Naive thymus-derived CD8-positive, alpha-beta T cell (primary cell): ENCODE results near the gene PRPF4. TPM values are rescaled to one million over a fixed set of nuclear protein-coding genes. Genes with fewer than 3 reads are reported as not detected.
"Not testable (repeated sequence)": the region's sequence is repeated elsewhere in the genome, so short reads cannot be mapped to it uniquely, and the experiment has no call there.

Experiments used
- ATAC-seq, 2 donors: fragments of 150-1000 bp; cut with Tn5 transposase in 1 of 2; sonication (Bioruptor Pico), chemical (Tn5 transposase) in 1 of 2; 1 replicate in 1 of 2; 2 replicates in 1 of 2; pipeline ENCODE4 v1.10.0; 2021; ENCODE audit warnings: mild to moderate bottlenecking in 2 of 2, moderate library complexity in 2 of 2
- POLR2A ChIA-PET: fragments of 350-600 bp; sonication (Branson Sonifier 250); formaldehyde crosslinking; loops from one replicate; lab custom pipeline; 2021; ENCODE audit warnings: antibody characterized with exemption; lab: Charles Lee
- DNase-seq, 10 donors: peaks; one replicate each; pipeline versions ENCODE4 v3.0.0 to v3.0.0-alpha.2; 2020 to 2022
- H3K27ac Mint-ChIP-seq, 10 donors: one replicate each; pipeline ENCODE4 v1.8.0; 2020 to 2022; ENCODE audit warnings: mild to moderate bottlenecking in 10 of 10, mixed read lengths in 10 of 10, moderate library complexity in 4 of 10, inconsistent platforms in 1 of 10
- H3K27me3 Mint-ChIP-seq, 5 donors: one replicate each; pipeline ENCODE4 v1.8.0; 2021 to 2022; ENCODE audit warnings: mixed read lengths in 5 of 5
- H3K36me3 Mint-ChIP-seq, 3 donors: one replicate each; pipeline ENCODE4 v1.8.0; 2020 to 2022; ENCODE audit warnings: mixed read lengths in 3 of 3, mild to moderate bottlenecking in 2 of 3, inconsistent platforms in 1 of 3
- H3K4me1 Mint-ChIP-seq, 4 donors: one replicate each; pipeline ENCODE4 v1.8.0; 2021 to 2022; ENCODE audit warnings: mixed read lengths in 4 of 4
- H3K4me3 Mint-ChIP-seq, 10 donors: one replicate each; pipeline ENCODE4 v1.8.0; 2020 to 2022; ENCODE audit warnings: mild to moderate bottlenecking in 10 of 10, mixed read lengths in 10 of 10, moderate library complexity in 6 of 10, inconsistent platforms in 1 of 10
- H3K9me3 Mint-ChIP-seq, 9 donors: one replicate each; pipeline ENCODE4 v1.8.0; 2020 to 2022; ENCODE audit warnings: mixed read lengths in 9 of 9, mild to moderate bottlenecking in 3 of 9, inconsistent platforms in 1 of 9, moderate library complexity in 1 of 9
- polyA plus RNA-seq, 3 donors: library from polyadenylated mRNA; unstranded; fragments of 300-500 nt; fragmentation: Illumina TruSeq; gene quantifications; one replicate each; pipeline ENCODE4 v1.2.3, GENCODE V29; 2021
- total RNA-seq, 8 experiments: library from RNA in 2 of 8; stranded (reverse) in 2 of 8; gene quantifications; one replicate each; pipeline ENCODE4 v1.2.3 and lab custom pipeline; 2021 to 2026

The PRPF4 gene
- total and polyA plus RNA-seq, 5 experiments from 2014 or later: 16.6 to 24.0 (median 21.7) TPM

GRCh38 chr9:113247640-113248039, 27.8 kb upstream of the PRPF4 start:
- DNase-seq: no peak
- no peaks in the 10 kb centered on the region for H3K27me3 Mint-ChIP-seq
- peaks cover 0 to 3% (median 0%) of the 10 kb centered on the region in 4 donors for H3K4me1 Mint-ChIP-seq
- H3K4me3 Mint-ChIP-seq: no peak overlapping the region
- no peak overlapping the region for H3K27ac Mint-ChIP-seq
- peaks cover 0 to 9% (median 8%) of the 10 kb centered on the region in 3 donors for H3K36me3 Mint-ChIP-seq
- no peak for ATAC-seq
- POLR2A ChIA-PET: no interaction called here
- H3K9me3 Mint-ChIP-seq: peaks cover 0 to 23% (median 0%) of the 10 kb centered on the region in 9 donors

GRCh38 chr9:113249661-113250060, 25.8 kb upstream of the PRPF4 start:
- H3K9me3 Mint-ChIP-seq: peaks cover 0 to 23% (median 0%) of the 10 kb centered on the region in 9 donors
- not testable (repeated sequence) for H3K27ac Mint-ChIP-seq, ATAC-seq

GRCh38 chr9:113250807-113251206, 24.7 kb upstream of the PRPF4 start:
- Mint-ChIP-seq H3K4me3 (no peak overlapping the region), H3K27me3 (no peaks in the 10 kb centered on the region), H3K9me3 (peaks cover 0 to 23% (median 0%) of the 10 kb centered on the region in 9 donors), H3K27ac (no peak overlapping the region), H3K4me1 (no peaks in the 10 kb centered on the region), H3K36me3 (peaks cover 0 to 9% (median 9%) of the 10 kb centered on the region in 3 donors)
- POLR2A ChIA-PET: no interaction called here
- no peak for ATAC-seq
- DNase-seq: no peak

More at GRCh38 chr9:113249661-113250060, 25.8 kb upstream of the PRPF4 start:
- not testable (repeated sequence) for H3K36me3 Mint-ChIP-seq, H3K27me3 Mint-ChIP-seq, H3K4me3 Mint-ChIP-seq, H3K4me1 Mint-ChIP-seq, DNase-seq
- POLR2A ChIA-PET: interaction anchor here (0.5 kb wide), 1 partner anchor 17 kb away, joined by 3 read pairs; no protein-coding TSS in a partner anchor

GRCh38 chr9:113254991-113255390, 20.5 kb upstream of the PRPF4 start:
- no peak for DNase-seq
- Mint-ChIP-seq H3K4me3 (no peak overlapping the region), H3K4me1 (no peaks in the 10 kb centered on the region), H3K27ac (peak overlapping the region in 1 of 10 donors; percentile 41), H3K27me3 (no peaks in the 10 kb centered on the region), H3K9me3 (peaks cover 0 to 12% (median 0%) of the 10 kb centered on the region in 9 donors), H3K36me3 (peaks cover 14 to 31% (median 19%) of the 10 kb centered on the region in 3 donors)
- no peak for ATAC-seq
- POLR2A ChIA-PET: no interaction called here

DNA sequence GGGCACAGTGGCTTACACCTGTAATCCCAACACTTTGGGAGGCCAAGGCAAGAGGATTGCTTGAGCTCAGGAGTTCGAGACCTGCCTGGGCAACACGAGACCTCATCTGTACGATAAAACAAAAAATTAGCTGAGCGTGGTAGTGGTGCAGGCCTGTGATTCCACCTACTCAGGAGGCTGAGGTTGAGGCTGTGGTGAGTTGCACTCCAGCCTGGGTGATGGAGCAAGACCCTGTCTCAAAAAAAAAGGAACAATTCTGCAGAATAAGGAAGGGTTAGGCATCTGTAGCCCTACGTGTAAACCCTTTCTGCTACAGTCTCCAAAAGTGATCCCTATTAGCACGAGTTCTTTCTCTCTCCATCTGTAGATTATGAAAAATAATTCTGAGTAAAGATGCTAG, 20.0 kb upstream of the PRPF4 start:
- H3K4me3 Mint-ChIP-seq: no peak overlapping the region
- POLR2A ChIA-PET: no interaction called here
- ATAC-seq: no peak
- peaks cover 17 to 36% (median 22%) of the 10 kb centered on the region in 3 donors for H3K36me3 Mint-ChIP-seq
- H3K27me3 Mint-ChIP-seq: no peaks in the 10 kb centered on the region
- H3K9me3 Mint-ChIP-seq: peaks cover 0 to 11% (median 0%) of the 10 kb centered on the region in 9 donors
- DNase-seq: no peak
- H3K27ac Mint-ChIP-seq: peak overlapping the region in 1 of 10 donors; percentile 41
- no peaks in the 10 kb centered on the region for H3K4me1 Mint-ChIP-seq

DNA sequence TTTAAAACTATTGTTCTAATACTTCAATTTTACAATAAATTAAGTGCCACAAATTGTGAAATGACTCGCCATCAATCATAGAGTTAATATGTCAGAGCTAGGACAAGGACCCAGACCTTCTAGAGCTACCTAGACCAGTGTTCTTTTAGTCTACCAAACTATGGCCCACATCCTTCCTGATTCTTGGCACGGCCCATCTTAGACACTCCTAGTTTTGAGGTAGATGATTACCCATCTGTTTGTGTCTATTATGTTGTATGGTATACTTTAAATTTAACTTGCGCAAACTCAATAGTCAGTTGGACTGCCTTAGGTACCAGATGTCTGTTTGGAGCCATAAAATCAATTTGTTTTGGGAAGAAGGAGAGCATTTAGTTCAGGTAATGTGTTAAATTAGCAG, 17.6 kb upstream of the PRPF4 start:
- POLR2A ChIA-PET: no interaction called here
- Mint-ChIP-seq H3K4me1 (no peaks in the 10 kb centered on the region), H3K27ac (no peak overlapping the region), H3K36me3 (peaks cover 13 to 44% (median 20%) of the 10 kb centered on the region in 3 donors), H3K9me3 (no peaks in the 10 kb centered on the region), H3K4me3 (no peak overlapping the region), H3K27me3 (no peaks in the 10 kb centered on the region)
- DNase-seq (no peak), ATAC-seq (no peak)

DNA sequence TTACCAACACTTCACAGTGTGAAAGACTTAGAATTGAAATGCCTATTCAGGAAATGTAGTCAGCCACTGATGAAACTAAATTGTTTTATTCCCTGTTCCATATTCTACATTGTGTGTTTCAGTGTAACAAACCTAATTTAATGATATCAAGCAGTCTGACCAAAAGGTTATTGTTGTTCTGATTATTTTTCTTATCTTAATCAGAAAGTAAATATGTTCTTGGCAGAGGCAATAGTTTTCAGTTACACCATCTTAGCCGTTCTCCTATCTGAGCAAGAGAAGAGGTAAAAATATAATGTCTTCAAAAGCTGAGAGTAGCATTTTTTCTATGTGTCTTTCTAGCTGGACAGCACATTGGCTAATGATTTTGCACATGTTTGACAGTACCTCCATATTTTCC, 17.2 kb upstream of the PRPF4 start:
- POLR2A ChIA-PET: no interaction called here
- H3K4me3 Mint-ChIP-seq: no peak overlapping the region

GRCh38 chr9:113261917-113262671, 13.4 kb upstream of the PRPF4 start:
- Mint-ChIP-seq H3K4me1 (no peaks in the 10 kb centered on the region), H3K9me3 (no peaks in the 10 kb centered on the region), H3K27ac (peak overlapping the region in 1 of 10 donors; percentile 65), H3K27me3 (no peaks in the 10 kb centered on the region), H3K4me3 (no peak overlapping the region), H3K36me3 (peaks cover 13 to 48% (median 16%) of the 10 kb centered on the region in 3 donors)
- POLR2A ChIA-PET: interaction anchor here (0.6 kb wide), 1 partner anchor 1899 kb away, joined by 3 read pairs; no protein-coding TSS in a partner anchor
- no peak for DNase-seq
- ATAC-seq: no peak

More for the DNA sequence above, 17.2 kb upstream of the PRPF4 start:
- Mint-ChIP-seq H3K27ac (no peak overlapping the region), H3K27me3 (no peaks in the 10 kb centered on the region), H3K4me1 (no peaks in the 10 kb centered on the region), H3K9me3 (no peaks in the 10 kb centered on the region), H3K36me3 (peaks cover 13 to 44% (median 20%) of the 10 kb centered on the region in 3 donors)
- no peak for DNase-seq
- no peak for ATAC-seq

- Mint-ChIP-seq H3K4me1 (peaks cover 5 to 13% (median 10%) of the 10 kb centered on the region in 4 donors), H3K4me3 (no peak overlapping the region), H3K9me3 (no peaks in the 10 kb centered on the region), H3K36me3 (peaks cover 0 to 52% (median 11%) of the 10 kb centered on the region in 3 donors), H3K27me3 (no peaks in the 10 kb centered on the region), H3K27ac (no peak overlapping the region)
- POLR2A ChIA-PET: no interaction called here
- ATAC-seq: no peak
- DNase-seq: no peak
Measured at GRCh38 chr9:113266174-113266573, 9.3 kb upstream of the PRPF4 start.

GRCh38 chr9:113267911-113268566, 7.4 kb upstream of the PRPF4 start:
- no peak for ATAC-seq
- POLR2A ChIA-PET: no interaction called here
- H3K27ac Mint-ChIP-seq: peak overlapping the region in 7 of 10 donors; percentile 4 to 85 (median 22)
- DNase-seq: no peak
- peaks cover 5 to 15% (median 10%) of the 10 kb centered on the region in 4 donors for H3K4me1 Mint-ChIP-seq
- no peaks in the 10 kb centered on the region for H3K9me3 Mint-ChIP-seq
- no peak overlapping the region for H3K4me3 Mint-ChIP-seq
- peaks cover 0 to 65% (median 23%) of the 10 kb centered on the region in 3 donors for H3K36me3 Mint-ChIP-seq
- no peaks in the 10 kb centered on the region for H3K27me3 Mint-ChIP-seq

- ATAC-seq (no peak), DNase-seq (no peak)
- POLR2A ChIA-PET: no interaction called here
- H3K4me3 Mint-ChIP-seq: no peak overlapping the region
- H3K9me3 Mint-ChIP-seq: no peaks in the 10 kb centered on the region
- H3K36me3 Mint-ChIP-seq: peaks cover 0 to 73% (median 23%) of the 10 kb centered on the region in 3 donors
- H3K27me3 Mint-ChIP-seq: no peaks in the 10 kb centered on the region
- H3K27ac Mint-ChIP-seq: peak overlapping the region in 2 of 10 donors; percentile 12 to 13
- H3K4me1 Mint-ChIP-seq: peaks cover 8 to 25% (median 14%) of the 10 kb centered on the region in 4 donors
Measured at GRCh38 chr9:113269355-113269754, 6.1 kb upstream of the PRPF4 start.

GRCh38 chr9:113269871-113270270, 5.6 kb upstream of the PRPF4 start:
- Mint-ChIP-seq H3K27ac (peak overlapping the region in 4 of 10 donors; percentile 12 to 67 (median 16)), H3K4me3 (no peak overlapping the region)
- POLR2A ChIA-PET: no interaction called here

More at GRCh38 chr9:113269871-113270270, 5.6 kb upstream of the PRPF4 start:
- no peaks in the 10 kb centered on the region for H3K27me3 Mint-ChIP-seq
- ATAC-seq (no peak), DNase-seq (no peak)
- H3K4me1 Mint-ChIP-seq: peaks cover 8 to 25% (median 15%) of the 10 kb centered on the region in 4 donors
- H3K9me3 Mint-ChIP-seq: no peaks in the 10 kb centered on the region
- H3K36me3 Mint-ChIP-seq: peaks cover 0 to 73% (median 23%) of the 10 kb centered on the region in 3 donors
